A673 (cell line): ENCODE data around the gene NRG3. TPM values are rescaled to one million over a fixed set of nuclear protein-coding genes. Genes with fewer than 3 reads are reported as not detected.

Experiments used
- BruUV-seq: library from RNA; stranded (reverse); fragments of 400-500 nt; replicated peaks from 2 replicates; lab custom pipeline; 2021; lab: Mats Ljungman, UMichigan
- CTCF ChIA-PET: fragments of 300-600 bp; sonication (Branson Sonifier 250); formaldehyde crosslinking; loops from one replicate; lab custom pipeline; 2022; ENCODE audit warnings: antibody characterized with exemption; lab: Charles Lee
- POLR2A ChIA-PET: fragments of 300-600 bp; sonication (Branson Sonifier 250); formaldehyde crosslinking; loops from one replicate; lab custom pipeline; 2022; ENCODE audit warnings: antibody characterized with exemption; ENCODE audit not compliant: low non-redundant PET; lab: Charles Lee
- DNase-seq: peaks from one replicate; pipeline ENCODE4 v3.0.0-alpha.2; 2015; ENCODE audit warnings: low spot score
- H3K27ac ChIP-seq: fragments of 200-600 bp; sonication (generic); 2 replicates; pipeline ENCODE4 v1.5.1; 2016; ENCODE audit warnings: mixed run types, low read depth, mild to moderate bottlenecking, mixed read lengths, antibody characterized with exemption, low read length; ENCODE audit not compliant: poor library complexity, severe bottlenecking
- H3K27me3 ChIP-seq: fragments of 200-600 bp; sonication (generic); replicated peaks from 2 replicates; pipeline ENCODE4 v1.6.1; 2017; ENCODE audit warnings: mixed run types, low read depth, mild to moderate bottlenecking, mixed read lengths, antibody characterized with exemption, low read length; ENCODE audit not compliant: insufficient read depth, poor library complexity
- H3K36me3 ChIP-seq: fragments of 200-600 bp; sonication (generic); 2 replicates; pipeline ENCODE4 v1.6.1; 2016; ENCODE audit warnings: mixed run types, mild to moderate bottlenecking, mixed read lengths, antibody characterized with exemption, low read length; ENCODE audit not compliant: insufficient read depth, poor library complexity, severe bottlenecking
- H3K4me1 ChIP-seq: fragments of 200-600 bp; sonication (generic); 2 replicates; pipeline ENCODE4 v1.6.1; 2017; ENCODE audit warnings: mixed run types, mild to moderate bottlenecking, mixed read lengths, antibody characterized with exemption, low read length; ENCODE audit not compliant: insufficient read depth, poor library complexity, severe bottlenecking
- H3K4me3 ChIP-seq: fragments of 200-600 bp; sonication (generic); 2 replicates; pipeline ENCODE4 v1.5.1; 2016; ENCODE audit warnings: low read depth, mixed run types, mild to moderate bottlenecking, mixed read lengths, low read length; ENCODE audit not compliant: poor library complexity, severe bottlenecking
- H3K9me3 ChIP-seq: fragments of 200-600 bp; sonication (generic); 2 replicates; pipeline ENCODE4 v1.6.1; 2016; ENCODE audit warnings: mixed run types, low read depth, mild to moderate bottlenecking, mixed read lengths, antibody characterized with exemption, low read length; ENCODE audit not compliant: poor library complexity, severe bottlenecking
- CTCF ChIP-seq: fragments of 300-800, 200-600 bp; sonication (generic); conservative IDR thresholded peaks from 2 replicates; pipeline ENCODE4 v1.5.1; 2017; ENCODE audit warnings: low read depth, mild to moderate bottlenecking, antibody characterized with exemption, low read length, moderate library complexity, mixed read lengths
- EZH2 ChIP-seq: fragments of 200-600 bp; sonication (generic); IDR thresholded peaks from 2 replicates; pipeline ENCODE4 v1.6.1; 2017; ENCODE audit warnings: borderline replicate concordance, low read depth, mild to moderate bottlenecking, mixed read lengths, antibody characterized with exemption, low read length; ENCODE audit not compliant: poor library complexity, severe bottlenecking
- intact Hi-C: fragments of 100-400 bp; cut with micrococcal nuclease; formaldehyde crosslinking; loops from one replicate; pipeline ENCODE4 v1.10.0; 2022; ENCODE audit not compliant: unreplicated experiment
- total RNA-seq: library from RNA; stranded (reverse); gene quantifications from 2 replicates; pipeline ENCODE4 v1.2.3, GENCODE V29; 2021

Gene NRG3
- total RNA-seq, 1 experiment from 2014 or later, result not detected

DNA sequence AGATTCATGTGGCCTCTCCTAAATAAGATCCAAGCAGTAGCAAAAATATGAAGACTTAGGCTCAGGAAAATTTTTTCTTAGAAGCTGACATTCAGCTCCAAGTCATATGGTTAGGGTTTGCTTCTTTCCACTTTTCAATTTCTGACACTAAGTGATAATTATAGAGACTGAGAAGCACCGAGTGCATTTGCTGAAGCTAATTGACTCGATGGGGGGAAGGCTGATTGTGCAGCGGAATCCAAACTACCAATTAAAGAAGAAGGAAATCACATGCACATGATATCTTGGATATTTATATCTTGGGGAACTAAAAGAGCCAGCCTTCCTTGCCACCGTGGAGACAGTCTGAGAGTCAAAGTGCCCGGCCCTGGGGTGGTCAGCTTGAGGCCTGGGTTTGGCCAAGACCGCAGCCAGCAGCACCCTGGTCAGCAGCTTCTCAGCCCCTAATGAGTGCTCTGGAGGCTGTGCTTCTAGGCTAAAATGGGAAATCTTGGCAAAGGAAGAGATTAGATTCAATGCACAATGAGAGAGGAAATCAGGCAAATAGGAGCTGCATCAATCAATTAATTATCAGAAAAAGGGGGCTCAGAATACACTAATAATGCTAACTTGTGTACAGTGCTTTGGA is 589.3 kb downstream of the NRG3 start:
- POLR2A ChIA-PET, result no interaction called here
- peaks cover 9% of the 10 kb centered on the region for H3K9me3 ChIP-seq
- BruUV-seq, result no TSS peak
- CTCF ChIA-PET, result no interaction called here
- no peaks in the 10 kb centered on the region for H3K36me3 ChIP-seq
- H3K4me3 ChIP-seq, result no peak overlapping the region
- intact Hi-C loops, result no loop called here
- no peak overlapping the region for H3K27ac ChIP-seq
- H3K27me3 ChIP-seq, result no peaks in the 10 kb centered on the region
- no peak for DNase-seq
- TF ChIP-seq EZH2, result no peak
- TF ChIP-seq CTCF, result no peak
- H3K4me1 ChIP-seq, result no peaks in the 10 kb centered on the region

DNA sequence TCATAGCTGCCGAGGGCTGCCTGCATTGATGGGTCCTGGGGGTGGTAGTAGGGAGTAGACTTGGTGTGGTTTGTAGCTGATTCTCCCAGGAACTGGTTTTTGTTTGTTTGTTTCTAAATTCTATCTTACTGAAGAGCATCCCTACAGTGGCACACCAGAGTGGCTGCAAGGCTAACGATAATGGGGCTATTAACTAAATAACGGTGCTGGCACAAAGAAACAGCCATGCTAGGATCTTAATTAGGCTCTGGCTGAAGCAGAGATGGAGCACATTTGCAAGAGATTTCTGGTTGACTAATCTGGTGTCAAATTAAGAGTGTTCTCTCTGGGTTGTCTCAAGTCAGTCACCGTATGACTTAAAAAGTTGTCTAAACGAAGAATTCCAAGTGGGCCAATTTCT is 590.0 kb downstream of the NRG3 start:
- H3K27ac ChIP-seq, result no peak overlapping the region
- POLR2A ChIA-PET, result no interaction called here
- TF ChIP-seq EZH2, result no peak
- no peak for TF ChIP-seq CTCF
- CTCF ChIA-PET, result no interaction called here
- peaks cover 9% of the 10 kb centered on the region for H3K9me3 ChIP-seq
- BruUV-seq, result no TSS peak
- no peak for DNase-seq
- intact Hi-C loops, result no loop called here
- H3K27me3 ChIP-seq, result no peaks in the 10 kb centered on the region
- no peaks in the 10 kb centered on the region for H3K36me3 ChIP-seq
- no peaks in the 10 kb centered on the region for H3K4me1 ChIP-seq
- no peak overlapping the region for H3K4me3 ChIP-seq

GRCh38 chr10:82468453-82468852 is 593.5 kb downstream of the NRG3 start:
- no TSS peak for BruUV-seq
- no peak overlapping the region for H3K4me3 ChIP-seq
- no peak for TF ChIP-seq EZH2
- H3K36me3 ChIP-seq, result no peaks in the 10 kb centered on the region
- intact Hi-C loops, result no loop called here
- peaks cover 4% of the 10 kb centered on the region for H3K9me3 ChIP-seq
- ChIA-PET CTCF (no interaction called here), POLR2A (no interaction called here)
- no peak overlapping the region for H3K27ac ChIP-seq
- H3K27me3 ChIP-seq, result no peaks in the 10 kb centered on the region
- DNase-seq, result no peak
- no peaks in the 10 kb centered on the region for H3K4me1 ChIP-seq
